ENCODE data around the gene SLC13A4.
A peak's percentile ranks its signal among the peaks of the same experiment; 100 is the strongest.
"Not testable (repeated sequence)": the region's sequence is repeated elsewhere in the genome, so short reads cannot be mapped to it uniquely, and the experiment has no call there.

Gene SLC13A4

DNA sequence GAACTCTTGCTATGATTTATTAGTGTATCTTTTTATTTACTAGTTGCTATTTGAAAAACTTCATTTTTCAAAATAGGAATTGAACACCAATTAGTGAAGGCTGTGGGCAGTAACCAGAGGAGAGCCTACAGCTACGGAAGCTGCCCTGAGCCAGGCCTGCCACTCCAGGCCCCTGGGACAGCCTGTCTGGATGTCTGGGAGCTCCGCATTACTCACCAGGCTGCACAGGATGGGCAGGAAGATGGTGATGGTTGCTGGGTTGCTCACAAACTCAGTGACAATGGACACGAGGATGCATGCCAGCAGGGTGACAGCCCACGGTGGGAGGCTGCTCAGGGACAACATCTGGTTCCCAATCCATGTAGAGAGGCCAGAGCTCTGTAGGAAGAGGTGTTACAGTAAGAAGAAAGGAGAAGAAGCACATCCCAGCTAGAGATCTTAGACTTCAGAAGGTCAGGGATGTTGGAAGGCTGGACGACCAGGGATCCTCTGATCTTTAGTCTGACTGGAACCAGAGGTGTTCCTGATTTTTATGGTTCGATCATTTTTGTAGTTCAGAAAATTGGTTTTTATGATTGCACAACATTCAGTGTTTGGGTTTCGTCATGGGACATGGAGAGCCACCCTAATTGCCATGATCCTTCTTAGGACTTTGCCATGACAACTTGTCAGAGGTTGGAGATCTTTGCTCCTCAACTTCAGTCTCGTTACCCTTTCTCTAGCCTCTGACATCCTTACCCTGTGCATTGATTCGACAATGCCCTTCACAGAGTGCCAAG, 42.5 kb downstream of the SLC13A4 start:
- no peak for DNase-seq

DNA sequence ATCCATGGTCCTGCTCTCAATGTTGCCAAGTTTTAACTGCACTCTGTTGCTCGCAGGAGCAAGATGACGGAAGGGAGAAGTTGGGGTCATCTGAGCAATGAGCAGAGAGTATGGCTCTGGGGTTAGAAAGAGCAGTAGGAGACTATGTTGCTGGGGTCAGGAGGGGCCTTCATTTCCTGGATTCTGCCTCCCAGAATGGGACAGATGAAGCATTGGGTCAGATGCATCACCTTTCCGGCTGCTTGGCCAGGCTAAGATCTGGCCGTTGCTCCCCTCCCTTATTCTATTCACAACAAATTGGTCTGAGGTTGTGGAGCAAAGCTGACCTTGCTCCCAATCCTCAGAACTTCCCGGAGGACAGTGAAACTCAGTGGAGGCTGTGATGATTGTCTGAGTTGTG, 43.3 kb downstream of the SLC13A4 start:
- no peak for DNase-seq

DNA sequence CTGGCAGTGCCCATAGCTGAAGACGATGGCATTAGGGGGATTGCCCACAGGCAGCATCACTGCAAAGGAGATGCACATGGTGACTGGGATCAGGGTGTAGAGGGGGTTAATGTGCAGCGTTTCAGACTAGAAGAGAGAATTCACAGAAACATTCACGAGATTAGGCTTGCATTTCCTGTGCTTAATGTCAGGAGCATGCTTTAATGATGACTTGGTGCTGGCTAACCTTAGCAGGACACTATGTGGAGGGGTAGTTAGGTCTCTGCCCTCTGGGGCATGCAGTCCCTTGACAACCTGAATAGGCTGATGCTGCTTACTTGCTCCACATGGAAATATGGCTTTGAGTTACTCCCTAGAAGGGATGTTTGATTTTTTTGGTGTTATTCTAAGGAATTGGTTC, 43.9 kb downstream of the SLC13A4 start:
- DNase-seq: no peak

DNA sequence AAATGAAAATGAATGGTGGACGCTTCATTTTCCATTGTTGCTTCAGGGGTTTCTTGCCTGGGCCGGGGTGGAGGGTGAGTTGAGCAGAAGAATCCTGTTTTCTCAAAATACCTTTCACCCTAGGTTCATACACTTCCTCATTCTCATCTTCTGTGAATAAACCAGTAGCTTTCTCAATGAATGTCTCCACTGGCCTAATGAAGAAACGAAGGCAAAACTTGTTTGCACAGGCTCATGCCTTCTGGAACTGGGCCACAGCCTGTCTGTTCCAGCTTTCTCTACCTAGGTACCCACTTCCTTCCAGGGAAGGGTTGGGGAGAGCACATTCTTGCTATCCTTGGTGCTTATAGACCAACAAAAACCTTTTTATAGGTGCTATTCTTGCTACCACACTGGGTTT, 44.4 kb downstream of the SLC13A4 start:
- DNase-seq: no peak

DNA sequence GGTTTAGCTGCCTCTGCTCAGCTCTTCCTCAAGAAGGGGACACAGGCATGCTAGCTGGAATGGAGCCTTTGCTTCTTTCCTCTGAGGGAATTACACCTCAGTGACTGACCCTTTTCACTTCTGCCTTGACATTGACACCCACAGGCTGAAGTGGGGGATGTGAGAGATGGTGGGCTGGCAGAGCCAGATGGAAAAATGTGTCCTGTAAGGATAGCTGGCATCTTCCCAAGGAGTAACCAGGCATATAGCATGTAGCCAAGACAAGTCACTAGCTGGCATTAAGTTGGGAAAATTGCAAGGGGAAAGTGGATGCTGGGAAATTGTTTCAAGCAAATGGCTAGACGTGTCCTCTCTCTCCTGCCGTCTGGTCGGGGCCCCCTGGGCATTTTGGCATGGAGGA, 45.8 kb downstream of the SLC13A4 start:
- DNase-seq: no peak

DNA sequence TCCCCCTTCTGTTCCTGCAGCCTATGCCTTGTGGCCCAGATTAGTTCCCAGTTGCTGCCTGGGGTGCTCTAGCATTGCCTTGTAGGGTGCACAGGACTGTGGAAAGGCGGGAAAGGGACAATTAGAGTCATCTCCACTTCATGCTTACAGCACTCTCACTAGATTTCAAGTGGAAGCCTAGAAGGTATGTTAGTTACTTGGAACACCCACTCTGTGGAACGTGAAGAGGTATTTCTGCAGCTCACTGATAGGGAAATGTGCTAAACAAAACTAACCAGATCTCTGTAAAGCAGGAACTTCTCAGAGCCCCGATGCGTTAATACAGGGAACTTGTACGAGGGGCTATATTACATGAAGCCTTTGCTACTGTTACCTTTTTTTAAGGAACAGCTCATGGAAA, 46.2 kb downstream of the SLC13A4 start:
- DNase-seq: no peak

DNA sequence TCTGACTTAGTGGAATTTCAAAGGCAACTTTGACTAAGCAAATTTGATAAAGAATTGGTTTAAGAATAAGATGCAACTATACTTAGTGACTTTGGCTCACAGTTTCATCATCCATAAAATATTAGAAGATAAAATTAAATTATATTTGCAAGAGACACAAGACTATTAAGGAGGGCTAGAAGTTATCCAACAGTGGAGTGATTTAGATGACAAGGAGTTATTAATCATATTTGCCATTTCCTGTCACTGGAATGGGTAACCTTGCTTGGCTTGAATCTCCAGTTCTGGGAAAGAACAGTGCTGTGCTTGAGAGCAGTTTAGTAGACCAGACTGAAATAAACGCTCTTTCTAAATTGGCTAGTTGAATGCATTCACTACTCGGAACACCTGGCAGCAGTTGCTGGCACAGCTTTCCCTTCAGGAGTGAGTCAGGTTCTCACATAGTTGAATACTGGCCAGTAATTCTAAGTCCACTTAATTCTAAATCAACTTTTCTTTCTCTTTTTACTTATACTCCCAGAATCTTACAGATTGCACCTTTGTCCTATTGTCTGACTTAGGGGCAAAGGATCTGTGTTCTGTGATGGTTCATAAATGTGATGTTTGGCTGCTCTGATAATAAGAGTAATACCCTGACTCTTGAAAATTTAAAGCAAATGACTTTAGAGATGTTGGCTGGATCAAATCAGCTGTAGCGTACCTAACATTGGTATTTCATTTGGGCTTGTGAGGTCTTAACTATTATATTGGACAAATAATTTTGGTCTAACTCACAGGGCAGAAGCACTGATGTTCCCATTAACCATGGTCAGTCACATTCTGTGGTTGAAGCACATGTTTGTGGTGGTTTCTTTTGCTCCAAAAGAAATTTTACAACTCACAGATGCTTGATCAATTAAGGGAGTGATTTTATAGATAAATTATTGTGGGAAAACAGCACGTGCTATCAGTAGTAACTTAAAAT, 49.1 kb downstream of the SLC13A4 start:
- DNase-seq: peak; percentile 90

DNA sequence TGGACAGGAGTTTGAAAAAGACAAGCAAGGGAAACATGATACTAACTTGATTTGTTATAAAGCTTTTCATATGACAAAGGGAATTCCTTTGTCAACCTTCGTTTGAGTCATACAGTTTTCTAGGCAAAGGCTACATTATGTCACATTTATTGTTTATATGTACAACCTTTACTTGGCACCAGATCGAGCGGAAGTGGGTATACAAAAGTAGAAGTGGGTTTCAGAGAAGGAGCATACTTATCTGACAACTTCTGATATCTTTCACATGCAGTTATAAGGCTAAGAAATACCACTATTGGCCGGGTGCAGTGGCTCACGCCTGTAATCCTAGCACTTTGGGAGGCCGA, 54.7 kb downstream of the SLC13A4 start:
- DNase-seq: no peak

DNA sequence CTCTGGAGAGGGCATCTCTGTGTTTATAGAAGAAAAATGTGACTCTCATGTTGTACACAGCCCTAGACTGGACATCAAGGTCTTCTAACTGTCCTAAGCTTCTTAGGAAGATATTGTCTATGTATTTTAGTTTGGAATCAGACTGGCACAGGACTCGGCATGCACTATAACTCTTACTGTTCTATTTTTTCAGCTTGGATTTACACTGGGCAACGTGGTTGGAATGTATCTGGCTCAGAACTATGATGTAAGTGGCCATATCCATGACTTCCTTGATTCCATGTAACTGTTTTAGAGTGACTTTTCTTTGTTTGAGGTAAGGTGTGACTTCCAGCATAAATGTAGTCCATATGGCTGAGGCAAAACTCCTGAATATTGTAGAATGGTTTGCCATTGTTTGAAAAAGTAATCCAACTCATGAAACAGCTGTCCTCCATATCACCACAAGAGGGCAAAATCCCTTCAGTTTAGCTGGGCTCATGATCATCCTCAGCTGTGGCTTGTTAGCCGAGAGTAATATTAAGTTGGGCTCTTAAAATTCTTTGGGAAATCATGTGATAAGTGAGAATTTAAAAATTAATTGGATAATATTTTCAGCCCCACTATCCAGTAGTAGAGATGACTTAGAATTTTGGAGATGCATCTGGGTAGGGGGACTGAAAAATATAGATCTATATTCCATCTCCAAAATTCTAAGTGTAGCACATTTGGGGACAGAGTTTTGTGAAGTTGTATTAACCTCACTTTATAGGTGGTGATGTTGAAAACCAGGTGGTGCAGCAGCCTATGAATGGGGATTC, 55.2 kb downstream of the SLC13A4 start:
- DNase-seq: peak; percentile 53

DNA sequence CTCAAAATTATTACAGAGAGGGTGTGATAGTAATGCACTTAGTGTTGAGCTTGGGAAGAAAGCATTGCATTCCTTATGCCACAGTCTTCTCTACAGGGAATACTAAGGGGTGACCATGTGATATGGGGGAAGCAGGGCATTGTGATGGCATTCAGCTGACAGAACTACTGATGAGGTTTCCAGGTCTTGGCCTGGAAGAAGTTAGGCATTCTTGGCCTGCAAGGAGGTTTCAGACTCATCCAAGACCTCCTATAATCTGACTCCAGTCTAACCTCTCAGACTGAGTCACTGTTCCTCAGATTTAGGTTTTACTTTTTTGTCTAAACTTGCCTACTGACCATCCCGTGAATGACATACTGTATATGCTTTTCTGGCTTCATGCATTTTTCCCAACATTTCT, 57.8 kb downstream of the SLC13A4 start:
- no peak for DNase-seq

DNA sequence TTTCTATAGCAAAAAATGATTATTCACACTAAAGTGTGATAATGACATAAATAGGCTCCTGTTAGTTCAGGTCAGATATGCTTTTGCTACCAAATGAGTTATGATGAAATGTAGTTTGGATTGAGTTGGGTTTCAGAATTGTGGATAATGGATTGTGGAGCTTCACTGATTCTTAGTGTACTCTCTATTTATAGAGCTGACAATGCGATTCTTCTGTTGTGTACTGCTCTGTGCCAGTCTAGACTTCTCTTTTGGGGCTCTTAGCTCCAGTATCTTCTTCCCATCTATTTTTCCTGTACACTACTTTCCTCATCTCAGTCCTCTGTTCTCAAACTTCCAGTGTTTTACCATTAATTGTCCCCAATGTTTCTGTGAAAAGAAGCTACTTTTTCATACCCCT, 58.2 kb downstream of the SLC13A4 start:
- no peak for DNase-seq

DNA sequence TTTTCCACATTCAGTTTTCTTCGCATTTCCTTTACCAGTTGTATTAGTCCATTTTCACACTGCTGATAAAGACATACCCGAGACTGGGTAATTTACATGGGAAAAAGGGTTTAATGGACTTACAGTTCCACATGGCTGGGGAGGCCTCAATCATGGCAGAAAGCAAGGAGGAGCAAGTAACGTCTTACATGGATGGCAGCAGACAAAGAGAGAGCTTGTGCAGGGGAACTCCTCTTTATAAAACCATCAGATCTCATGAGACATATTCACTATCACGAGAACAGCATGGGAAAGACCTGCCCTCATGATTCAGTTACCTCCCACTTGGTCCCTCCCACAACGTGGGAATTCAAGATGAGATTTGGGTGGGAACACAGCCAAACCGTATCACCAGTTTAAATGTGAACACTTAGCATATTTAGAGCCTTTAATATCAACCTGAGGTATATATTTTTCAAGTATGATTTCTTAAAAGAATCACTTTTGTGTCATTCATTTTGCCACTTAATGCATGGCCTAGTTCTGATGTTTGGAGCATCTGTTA, 59.1 kb downstream of the SLC13A4 start:
- not testable (repeated sequence) for DNase-seq

DNA sequence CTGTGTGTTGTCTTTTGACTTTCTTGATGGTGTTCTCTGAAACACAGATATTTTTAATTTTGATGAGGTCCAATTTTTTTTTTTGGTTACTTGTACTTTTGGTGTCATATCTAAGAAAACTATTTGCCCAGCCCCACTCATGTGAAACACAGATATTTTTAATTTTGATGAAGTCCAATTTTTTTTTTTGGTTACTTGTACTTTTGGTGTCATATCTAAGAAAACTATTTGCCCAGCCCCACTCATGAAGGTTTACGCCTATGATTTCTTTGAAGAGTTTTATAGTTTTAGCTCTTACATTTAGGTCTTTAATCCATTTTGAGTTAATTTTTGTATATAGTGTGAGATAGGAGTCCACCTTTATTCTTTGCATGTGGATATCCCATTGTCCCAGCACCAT, 60.4 kb downstream of the SLC13A4 start:
- not testable (repeated sequence) for DNase-seq

DNA sequence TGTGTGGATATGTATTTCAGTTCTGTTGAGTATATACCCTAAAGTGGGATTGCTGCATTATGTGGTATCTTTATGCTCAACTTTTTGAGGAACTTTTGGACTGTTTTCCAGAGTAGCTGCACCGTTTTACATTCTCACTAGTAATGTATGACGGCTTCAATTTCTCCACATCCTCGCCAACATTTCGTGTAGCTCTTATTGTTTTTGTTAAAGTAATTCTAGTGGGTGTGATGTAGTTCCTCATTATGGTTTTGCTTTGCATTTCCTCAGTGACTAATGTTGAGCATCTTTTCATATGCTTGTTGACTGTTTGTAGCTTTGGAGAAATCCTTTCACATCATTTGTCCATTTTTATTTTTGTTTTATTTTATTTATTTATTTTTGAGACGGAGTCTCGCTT, 61.1 kb downstream of the SLC13A4 start:
- DNase-seq: no peak

DNA sequence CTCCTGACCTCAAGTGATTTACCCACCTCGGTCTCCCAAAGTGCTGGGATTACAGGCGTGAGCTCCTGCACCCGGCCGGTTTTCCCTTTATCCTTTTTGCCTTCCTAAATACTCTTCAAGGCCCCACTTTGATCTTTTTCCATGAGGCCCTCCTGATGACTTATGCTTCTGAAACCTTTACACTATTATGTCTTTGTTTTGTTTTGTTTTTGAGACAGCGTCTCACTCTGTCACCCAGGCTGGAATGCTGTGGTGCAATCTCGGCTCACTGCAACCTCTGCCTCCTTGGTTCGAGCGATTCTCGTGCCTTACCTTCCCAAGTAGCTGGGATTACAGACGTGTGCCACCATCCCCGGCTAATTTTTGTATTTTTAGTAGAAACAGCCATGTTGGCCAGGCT, 61.8 kb downstream of the SLC13A4 start:
- DNase-seq: no peak

DNA sequence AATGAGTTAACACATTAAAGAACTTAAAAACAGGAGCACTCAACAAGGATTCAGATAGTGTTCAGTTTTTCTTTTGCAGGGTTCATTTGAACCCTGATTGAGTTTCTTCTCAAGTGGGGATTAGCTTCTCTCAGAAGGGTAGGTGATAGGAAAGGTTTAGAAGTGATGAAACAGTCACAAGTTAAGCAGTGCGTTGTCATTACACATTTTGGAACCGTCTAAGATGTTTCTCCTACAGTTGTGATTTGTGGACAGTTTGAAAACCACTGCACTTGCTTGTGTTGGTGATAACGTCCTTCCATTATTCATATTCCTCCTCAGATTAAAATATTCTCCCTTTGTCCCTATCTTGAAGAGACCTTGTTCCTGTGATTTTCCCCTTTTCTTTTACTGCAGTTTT, 62.9 kb downstream of the SLC13A4 start:
- DNase-seq: no peak

DNA sequence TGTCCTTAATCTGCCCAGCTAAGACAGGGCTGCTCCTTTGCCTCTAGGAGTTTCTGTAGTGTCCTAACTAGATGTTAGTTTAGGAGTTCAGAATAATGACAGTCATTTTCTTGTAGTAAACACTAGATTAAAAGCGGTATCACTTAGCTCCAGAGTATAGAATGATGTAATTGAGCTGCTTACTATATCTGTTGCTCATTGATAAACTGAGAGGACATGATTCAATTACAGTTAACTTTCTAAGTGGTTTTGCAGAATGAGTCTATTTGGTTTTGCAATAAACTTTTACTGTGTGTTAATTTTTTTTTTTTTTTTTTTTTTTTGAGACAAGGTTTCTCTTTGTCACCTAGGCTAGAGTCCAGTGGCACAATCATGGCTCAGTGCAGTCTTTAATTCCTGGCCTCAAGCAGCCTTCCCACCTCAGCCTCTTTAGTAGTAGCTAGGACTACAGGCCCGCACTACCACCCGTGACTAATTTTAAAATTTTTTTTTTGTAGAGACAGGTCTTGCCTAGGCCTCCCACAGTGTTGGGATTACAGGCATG, 63.9 kb downstream of the SLC13A4 start:
- DNase-seq: no peak

DNA sequence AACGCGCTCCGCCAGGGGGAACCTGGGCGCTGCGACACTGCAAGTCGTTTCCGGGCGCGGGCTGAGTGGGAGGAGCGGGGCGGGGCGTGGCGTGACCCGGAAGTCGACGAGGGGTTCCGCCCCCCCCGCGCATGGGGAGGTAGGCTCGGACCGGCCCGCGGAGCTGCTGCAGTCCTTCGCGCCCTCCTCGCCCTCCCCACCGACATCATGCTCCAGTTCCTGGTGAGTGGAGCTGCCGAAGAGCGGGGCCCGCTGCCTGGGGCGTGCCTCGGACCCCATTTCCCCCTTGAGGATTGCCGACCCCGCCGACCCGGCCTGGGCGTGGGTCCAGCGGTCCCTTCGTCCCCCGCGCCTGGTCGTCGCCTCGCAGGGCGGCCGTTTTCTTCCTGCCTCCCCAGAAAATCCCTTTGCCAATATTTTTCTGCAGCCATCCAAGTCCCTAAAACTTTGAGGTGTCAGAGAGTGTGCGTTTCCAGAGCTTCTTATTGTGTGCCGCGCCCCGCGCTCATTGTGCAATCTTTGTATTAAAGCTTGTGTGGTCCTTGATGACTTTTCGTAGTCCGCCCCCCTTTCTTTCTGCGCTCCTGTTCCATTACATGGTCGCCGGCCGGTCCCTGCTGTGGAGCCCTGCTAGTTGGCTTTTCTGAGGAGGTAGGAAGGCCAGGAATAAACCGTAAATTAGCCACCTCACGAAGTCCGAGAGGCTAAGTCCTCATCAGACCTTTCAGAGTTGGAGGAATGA, 65.4 kb downstream of the SLC13A4 start, which contains the start of gene STMP1:
TSS of gene STMP1 (plus strand) at position 142 of the 742 bp plus-strand sequence.
- peak; percentile 90 for DNase-seq

DNA sequence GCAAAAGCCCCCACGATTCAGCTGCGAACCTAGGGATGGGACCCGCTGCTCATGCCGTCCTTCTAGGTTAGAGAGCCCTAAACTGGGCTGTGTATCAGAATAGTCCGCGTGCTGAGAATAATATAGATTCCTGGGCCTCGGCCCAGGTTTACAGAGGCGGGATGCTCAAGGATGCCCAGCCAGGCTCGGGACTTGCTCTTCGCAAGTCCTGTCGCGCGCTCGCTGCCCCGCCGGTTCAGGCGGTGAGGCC, 65.9 kb downstream of the SLC13A4 start:
- no peak for DNase-seq

DNA sequence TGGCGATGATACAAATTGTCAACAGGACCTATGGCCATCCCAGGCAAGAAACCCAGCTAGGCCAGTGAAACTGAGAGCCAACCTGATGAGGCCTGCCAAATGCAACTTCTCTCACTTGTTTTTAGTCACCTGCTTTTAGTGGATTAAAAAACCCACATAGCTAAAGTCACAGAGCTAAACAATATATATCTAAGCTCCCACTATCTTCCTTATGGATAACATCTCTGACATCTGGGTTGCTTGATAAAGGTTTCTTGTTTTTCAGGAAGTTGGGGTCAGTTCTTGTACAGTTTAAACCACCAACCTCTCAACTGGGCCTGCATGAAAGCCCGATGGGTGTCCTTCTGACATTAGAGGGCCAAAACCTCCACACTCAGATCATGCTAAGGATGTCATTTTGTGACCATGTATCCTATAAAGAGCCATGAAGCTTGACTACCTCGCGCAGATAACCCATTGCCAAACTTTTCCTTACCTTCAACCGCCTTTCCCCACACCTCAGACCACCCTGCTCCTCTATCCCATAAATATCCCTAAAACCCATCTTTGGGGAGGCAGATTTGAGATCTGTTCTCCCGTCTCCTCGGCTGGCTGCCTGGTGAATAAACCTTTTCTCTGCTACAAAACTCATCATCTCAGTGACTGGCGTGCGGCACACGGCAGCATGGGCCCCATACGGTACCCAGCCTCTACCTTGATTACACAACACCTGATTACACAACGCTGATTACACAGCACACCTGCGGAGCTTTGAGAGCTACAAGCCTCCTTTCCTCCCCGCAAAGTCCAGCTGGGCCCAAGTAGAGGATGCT, 66.5 kb downstream of the SLC13A4 start:
- DNase-seq: no peak

DNA sequence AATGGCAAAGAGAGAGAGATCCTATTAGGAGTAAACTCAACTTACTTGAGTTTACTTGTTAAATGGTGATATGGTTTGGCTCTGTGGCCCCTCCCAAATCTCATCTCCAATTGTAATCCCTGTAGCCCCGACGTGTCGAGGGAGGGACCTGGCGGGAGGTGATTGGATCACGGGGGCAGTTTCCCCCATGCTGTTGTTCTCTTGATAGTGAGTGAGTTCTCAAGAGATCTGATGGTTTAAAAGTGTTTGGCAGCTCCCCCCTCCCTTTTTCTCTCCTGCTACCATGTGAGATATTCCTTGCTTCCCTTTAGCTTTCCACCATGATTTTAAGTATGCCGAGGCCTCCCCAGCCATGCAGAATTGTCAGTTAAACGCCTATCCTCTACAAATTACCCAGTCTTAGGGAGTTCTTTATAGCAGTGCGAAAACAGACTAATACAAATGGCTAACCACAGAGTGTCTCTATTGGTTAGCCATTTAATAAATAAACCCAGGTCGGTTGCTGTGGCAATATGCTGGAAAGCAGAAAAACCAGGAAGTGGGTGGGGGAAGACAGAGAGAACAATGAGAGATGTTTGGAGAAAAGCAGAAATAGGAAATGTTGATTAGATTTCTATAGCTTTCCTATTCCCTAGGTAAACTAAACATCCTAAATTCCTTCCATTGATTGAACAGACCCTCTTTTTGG, 68.7 kb downstream of the SLC13A4 start:
- DNase-seq: no peak

All from NCI-H1105 treated with DMSO at 0.1 percent for 48 hours (cell line).